NCI-H345 (cell line): ENCODE results near the gene EPS8L3.
"Not testable (repeated sequence)": the region's sequence is repeated elsewhere in the genome, so short reads cannot be mapped to it uniquely, and the experiment has no call there.

Source experiments
- DNase-seq: peaks from one replicate; lab custom pipeline; 2025; lab: John Stamatoyannopoulos, UW

Gene EPS8L3

GRCh38 chr1:109777436-109777835 lies 13.7 kb upstream of the EPS8L3 start:
- DNase-seq: no peak

- DNase-seq: peak; percentile 77
Measured at GRCh38 chr1:109776911-109777310, 13.2 kb upstream of the EPS8L3 start.

- DNase-seq: no peak
Measured at GRCh38 chr1:109776206-109776835, 12.6 kb upstream of the EPS8L3 start.

DNA sequence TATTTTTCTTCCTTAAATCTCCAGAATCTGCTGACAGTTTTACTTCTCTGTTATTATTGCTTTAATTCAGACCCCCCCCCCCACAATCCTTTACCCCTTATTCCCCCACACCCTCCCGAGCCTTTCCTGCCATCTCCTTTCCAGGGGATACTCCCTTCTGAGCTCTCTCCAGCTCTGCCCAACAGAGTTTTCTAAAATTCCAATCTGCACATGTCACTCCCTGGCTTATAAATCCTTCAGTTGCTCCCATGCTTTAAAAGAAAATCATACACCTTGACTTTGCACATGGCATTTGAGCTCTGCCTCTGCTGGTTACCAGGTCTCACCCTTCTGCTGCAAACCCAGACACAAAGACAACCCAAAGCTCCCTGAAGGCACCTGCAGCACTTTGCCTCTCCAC lies 11.7 kb upstream of the EPS8L3 start:
- DNase-seq: no peak

- no peak for DNase-seq
Measured at GRCh38 chr1:109773900-109774485, 10.3 kb upstream of the EPS8L3 start.

GRCh38 chr1:109773203-109773899 lies 9.6 kb upstream of the EPS8L3 start:
- peak; percentile 81 for DNase-seq

DNA sequence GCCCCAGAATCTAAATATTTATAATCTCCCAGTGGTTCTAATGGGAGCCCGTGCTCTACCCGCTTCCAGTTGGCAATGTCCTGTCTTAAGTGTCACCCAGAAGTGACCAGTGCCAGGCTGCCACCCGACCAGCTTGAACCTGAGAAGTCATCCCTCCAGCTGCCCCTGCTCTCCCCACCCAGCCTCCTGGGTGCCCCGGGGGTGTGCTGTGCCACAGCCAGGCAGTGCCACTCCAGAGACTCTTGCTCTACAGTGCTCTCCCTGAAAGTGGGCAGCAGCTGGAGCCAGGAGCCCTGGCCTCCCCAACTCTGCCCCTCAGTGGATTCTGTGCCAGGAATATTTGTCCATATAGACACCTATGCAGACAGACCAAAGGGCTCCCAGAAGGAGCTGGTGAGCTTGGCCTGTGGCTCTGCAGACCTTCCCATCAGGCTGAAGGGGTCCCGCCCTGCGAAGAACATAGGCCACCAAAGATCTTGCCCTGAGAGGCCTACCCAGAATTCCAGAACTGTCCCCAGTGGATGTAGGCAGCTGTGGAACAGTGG lies 9.0 kb upstream of the EPS8L3 start:
- no peak for DNase-seq

DNA sequence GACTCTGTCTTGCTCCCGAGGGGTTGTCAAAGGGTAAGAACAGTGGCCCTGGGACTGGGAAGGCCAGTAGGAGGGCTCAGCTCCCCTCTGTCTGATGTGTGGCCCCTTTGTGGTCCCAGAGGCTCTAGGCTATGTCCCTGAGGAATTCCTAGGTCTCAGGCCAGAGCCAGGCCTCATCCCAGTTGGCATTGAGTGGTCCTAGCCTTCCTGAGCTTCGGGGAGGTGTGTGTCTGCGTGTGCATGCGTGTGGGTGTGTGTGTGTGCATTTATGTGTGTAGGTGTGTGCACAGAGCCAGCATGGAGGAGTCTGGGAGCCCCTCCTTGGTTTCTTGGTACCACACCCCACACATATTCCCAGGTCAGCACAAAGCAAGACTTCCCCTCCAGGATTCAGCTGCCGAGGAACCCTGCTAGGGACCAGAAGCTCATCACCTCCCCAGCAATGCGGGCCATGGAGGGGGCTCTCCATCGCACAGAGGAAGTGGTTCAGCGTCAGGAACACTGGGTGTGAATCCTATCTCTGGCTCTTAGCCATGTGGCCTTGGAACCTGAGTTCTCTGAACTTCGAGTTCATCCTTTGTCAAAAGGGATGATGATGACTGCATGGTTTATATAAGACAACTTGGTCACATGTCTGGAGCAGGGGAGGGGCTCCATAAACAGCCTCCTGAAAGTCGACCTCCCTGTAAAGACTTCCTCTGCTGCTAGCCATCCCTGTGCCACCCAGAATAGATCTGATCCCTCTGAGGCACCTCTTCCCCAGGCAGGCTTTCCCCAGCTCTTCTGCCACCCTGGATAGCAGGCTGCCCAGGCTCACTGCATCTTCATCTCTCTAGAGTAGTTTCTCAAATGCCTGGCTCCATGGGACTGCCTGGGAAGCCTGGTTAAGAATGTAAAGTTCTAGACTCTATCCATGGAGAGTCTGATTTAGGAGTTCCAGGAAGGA lies 8.3 kb upstream of the EPS8L3 start:
- no peak for DNase-seq

DNA sequence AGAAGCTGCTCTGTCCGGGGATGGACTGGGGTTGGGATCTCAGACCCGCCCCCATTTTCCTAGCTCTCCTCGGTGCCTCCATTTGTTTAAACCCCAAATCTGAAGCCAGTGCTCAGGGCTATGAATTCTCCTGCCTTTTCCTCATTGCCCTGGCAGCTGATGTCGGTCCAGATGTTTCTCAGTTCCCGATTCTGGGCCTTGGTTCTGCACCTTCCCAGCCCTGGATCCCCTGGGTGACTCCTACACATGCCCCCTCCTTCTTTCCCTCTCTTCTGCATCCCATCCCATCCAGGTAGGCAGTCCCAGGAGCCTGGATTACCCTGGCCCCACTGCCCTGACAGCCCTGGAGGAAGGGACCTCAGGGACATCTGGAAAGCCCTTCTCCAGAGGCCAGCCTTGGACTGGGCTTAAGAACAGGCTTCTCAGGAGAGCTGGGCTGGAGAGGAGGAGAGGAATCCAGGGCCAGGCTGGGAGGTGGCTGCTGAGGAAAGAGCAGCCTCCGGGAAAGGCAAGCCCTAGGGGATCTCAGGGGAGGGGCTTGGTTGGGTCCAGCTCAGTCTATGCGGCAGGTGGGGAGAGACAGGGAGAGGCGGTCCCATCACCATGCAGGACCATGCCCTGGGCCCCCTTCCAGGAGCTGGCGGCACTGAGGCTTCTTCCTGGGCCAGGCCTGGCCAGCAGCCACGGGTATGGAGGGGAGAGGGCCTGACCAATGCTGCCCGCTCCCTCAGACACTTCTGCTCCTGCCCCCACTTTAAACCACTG lies 6.8 kb upstream of the EPS8L3 start:
- DNase-seq: no peak

- no peak for DNase-seq
Measured at GRCh38 chr1:109769330-109770078, 5.8 kb upstream of the EPS8L3 start.

GRCh38 chr1:109768820-109769219 lies 5.1 kb upstream of the EPS8L3 start:
- no peak for DNase-seq

DNA sequence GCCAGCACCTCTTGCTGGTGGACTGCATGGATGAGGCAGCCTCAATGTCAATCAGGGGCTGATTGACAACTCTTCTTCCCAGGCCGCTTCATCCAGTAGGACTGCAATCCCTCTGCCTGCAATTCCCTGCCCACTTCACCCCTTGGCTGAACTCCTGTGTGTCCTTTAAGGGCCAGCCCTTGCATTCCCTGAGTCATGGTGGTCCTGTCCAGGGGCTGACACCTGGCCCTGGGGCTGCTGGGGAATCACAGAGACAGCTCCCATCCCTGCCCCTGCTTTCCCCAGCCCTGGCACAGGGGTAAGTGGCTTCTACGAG lies 4.6 kb upstream of the EPS8L3 start:
- DNase-seq: no peak

DNA sequence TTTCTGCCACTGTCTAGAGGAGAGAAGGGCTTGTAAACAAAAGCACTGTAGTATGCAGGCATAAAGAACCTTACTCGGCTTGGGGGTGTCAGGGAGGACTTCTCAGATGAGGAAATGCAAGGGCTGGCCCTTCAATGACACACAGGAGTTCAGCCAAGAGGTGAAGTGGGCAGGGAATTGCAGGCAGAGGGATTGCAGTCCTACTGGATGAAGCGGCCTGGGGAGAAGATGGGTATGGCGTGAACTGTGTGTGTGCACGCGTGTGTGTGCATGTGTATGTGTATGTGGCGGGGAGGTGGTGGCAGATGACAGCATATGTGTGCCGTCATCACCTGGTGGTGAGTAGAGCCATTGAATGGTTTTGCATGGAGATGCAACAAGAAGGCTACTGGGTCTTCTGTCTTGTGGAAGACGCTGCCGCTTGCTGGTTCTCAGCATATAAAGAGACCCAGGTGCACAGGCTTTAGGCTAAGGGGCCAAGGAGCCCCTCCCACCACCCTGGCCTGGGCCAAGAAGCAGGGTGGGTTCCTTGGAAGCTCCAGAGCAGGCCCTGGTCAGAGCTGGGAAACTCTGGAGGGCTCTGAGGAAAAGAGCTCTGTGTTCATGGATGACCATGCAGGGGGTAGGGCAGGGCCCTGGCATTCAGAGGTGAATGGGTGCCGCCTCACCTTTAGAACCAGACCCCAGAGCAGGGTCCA lies 4.1 kb upstream of the EPS8L3 start:
- DNase-seq: no peak

GRCh38 chr1:109766991-109767636 lies 3.4 kb upstream of the EPS8L3 start:
- not testable (repeated sequence) for DNase-seq

DNA sequence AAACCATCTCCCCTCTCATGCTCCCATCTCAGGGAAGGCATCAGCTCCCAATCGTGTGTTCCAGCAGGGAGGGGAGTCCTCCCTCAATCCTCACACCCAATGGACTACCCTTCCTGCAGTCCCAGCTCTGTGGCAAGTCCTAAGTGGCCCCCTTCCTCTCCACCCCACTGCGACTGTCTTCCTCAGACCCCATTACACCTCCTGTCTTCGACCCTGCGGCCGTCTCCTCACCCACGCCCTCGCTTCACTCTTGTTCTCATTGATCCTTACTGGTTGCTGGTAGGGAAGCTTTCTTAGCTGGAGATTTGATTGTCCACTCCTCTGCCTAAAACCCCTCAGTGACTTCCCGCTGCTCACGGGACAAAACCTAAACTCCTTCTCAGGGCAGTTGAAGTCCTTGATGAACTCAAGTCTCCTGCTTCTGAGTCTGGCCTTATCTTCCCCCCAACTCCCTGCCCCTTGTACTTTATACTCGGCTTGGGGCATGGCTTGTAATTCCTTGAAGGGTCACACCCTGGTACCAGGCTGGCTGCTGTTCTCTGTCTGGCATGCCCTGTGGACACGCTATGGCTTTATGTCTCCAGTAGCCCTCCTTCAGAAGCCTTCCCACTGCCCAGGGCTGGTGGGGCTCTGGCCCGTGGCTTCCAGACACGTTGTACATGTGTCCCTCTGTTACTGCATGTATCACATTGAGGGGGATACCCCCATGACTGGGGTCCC lies 2.3 kb upstream of the EPS8L3 start:
- no peak for DNase-seq

- no peak for DNase-seq
Measured at GRCh38 chr1:109765483-109765815, 1.7 kb upstream of the EPS8L3 start.

DNA sequence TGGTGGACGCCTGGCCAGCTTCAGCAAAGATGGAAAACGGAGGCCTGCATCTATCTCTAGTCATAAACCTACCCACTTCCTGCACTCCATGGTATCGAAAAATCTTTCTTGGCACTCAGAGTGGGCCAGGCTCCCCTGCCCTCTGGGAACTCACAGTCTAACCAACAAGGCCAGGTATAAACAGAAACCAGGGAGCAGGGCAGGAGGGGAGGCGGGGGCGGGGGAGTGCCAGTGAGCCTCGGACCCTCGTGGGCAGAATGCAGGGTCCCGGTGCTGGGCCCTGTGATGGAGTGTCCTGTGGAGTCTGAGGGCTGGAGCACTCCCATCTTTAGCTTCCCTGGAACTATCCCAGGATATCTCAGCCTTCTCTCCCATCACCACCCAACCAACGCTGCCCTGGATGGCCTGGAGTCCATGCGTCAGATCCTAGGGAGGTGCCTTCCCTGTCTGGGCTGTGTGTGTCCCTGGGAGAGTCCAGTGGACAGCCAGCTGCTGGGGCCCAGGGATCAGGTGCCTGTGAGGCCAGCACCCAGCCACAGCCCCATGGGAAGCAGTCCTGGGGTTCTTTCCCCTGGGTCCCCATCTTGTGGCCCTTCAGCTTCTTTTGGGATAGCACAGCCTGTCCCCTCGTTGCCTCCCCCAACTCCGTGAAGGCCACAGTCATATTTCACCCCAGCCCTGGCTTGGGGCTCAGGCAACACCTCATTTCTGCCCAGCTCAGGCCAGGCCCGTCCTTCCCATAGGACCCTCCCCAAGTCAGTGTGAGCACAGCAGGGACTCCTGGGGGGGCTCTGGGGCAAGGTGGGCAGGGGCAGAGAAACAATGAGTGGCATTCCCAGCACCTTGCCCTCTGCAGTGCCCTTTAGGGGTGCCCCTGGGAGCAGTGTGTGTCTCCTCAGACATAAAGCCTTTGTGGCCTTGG lies 1.1 kb upstream of the EPS8L3 start:
- DNase-seq: no peak
